Endothelial cell of umbilical vein (primary cell): ENCODE measurements around the gene RNU6-9.
"Not testable (repeated sequence)": the region's sequence is repeated elsewhere in the genome, so short reads cannot be mapped to it uniquely, and the experiment has no call there.

Experiments
- CTCF ChIP-seq, 2 donors: IDR thresholded peaks; 1 replicate in 1 of 2; 2 replicates in 1 of 2; pipeline ENCODE4 v1.5.1; 2011; ENCODE audit warnings: low read length in 2 of 2, mild to moderate bottlenecking in 2 of 2, moderate library complexity in 2 of 2, control low read depth in 1 of 2, inconsistent platforms in 1 of 2, low read depth in 1 of 2; ENCODE audit not compliant: insufficient read depth in 1 of 2; ENCODE audit errors: extremely low read depth in 1 of 2
- EZH2 ChIP-seq: IDR thresholded peaks from 2 replicates; pipeline ENCODE4 v1.6.1; 2012; ENCODE audit warnings: borderline replicate concordance, low read depth, mild to moderate bottlenecking, moderate library complexity, low read length, inconsistent platforms; ENCODE audit not compliant: severe bottlenecking
- FOS ChIP-seq: IDR thresholded peaks from 2 replicates; pipeline ENCODE4 v1.6.1; 2011; ENCODE audit warnings: mild to moderate bottlenecking, low read length, moderate library complexity, borderline replicate concordance; ENCODE audit not compliant: insufficient read depth
- GATA2 ChIP-seq: IDR thresholded peaks from 2 replicates; pipeline ENCODE4 v1.7.0; 2011; ENCODE audit warnings: low read depth, mild to moderate bottlenecking, moderate library complexity, mixed read lengths, low read length; ENCODE audit not compliant: insufficient read length, insufficient read depth
- JUN ChIP-seq: IDR thresholded peaks from 2 replicates; pipeline ENCODE4 v1.6.1; 2011; ENCODE audit warnings: borderline replicate concordance, low read depth; ENCODE audit not compliant: insufficient read length, insufficient read depth
- MAX ChIP-seq: IDR thresholded peaks from 2 replicates; pipeline ENCODE4 v1.6.1; 2011; ENCODE audit not compliant: insufficient read depth, insufficient read length
- MYC ChIP-seq: IDR thresholded peaks from one replicate; pipeline ENCODE4 v1.6.1; 2011; ENCODE audit warnings: mild to moderate bottlenecking, low read depth, low read length
- POLR2A ChIP-seq: IDR thresholded peaks from 2 replicates; pipeline ENCODE4 v1.6.1; 2012; ENCODE audit warnings: low read depth, mild to moderate bottlenecking, control low read depth, low read length
- POLR2AphosphoS5 ChIP-seq: IDR thresholded peaks from 2 replicates; pipeline ENCODE4 v1.6.1; 2012; ENCODE audit warnings: low read depth, mild to moderate bottlenecking, control low read depth, low read length, moderate library complexity; ENCODE audit not compliant: insufficient read depth

GRCh38 chr19:878751-879561, 14.3 kb upstream of the RNU6-9 start:
- TF ChIP-seq CTCF (IDR thresholded peaks at IDR 0.05; ENCODE audit: extremely low read depth in 1 of 2, insufficient read depth in 1 of 2, low read depth in 1 of 2, low read length in 2 of 2); POLR2AphosphoS5; MYC; POLR2A; FOS; EZH2; GATA2; MAX; JUN: not testable (repeated sequence)
